GM10266 (cell line): ENCODE measurements around the gene RCAN2.

ENCODE experiments used
- DNase-seq: peaks from one replicate; pipeline ENCODE4 v3.0.0; 2012; ENCODE audit errors: extremely low spot score
- CTCF ChIP-seq: IDR thresholded peaks from 2 replicates; pipeline ENCODE4 v1.5.1; 2012; ENCODE audit warnings: mild to moderate bottlenecking, low read depth; ENCODE audit not compliant: control insufficient read depth, insufficient read depth; ENCODE audit errors: missing control alignments

RCAN2 gene

GRCh38 chr6:46287043-46287442 is 204.2 kb downstream of the RCAN2 start:
- no peak for TF ChIP-seq CTCF
- DNase-seq = no peak

- no peak for DNase-seq
- TF ChIP-seq CTCF = no peak
These were observed 206.8 kb downstream of the RCAN2 start for GRCh38 chr6:46284475-46284874.

GRCh38 chr6:46281110-46281509 is 210.1 kb downstream of the RCAN2 start:
- no peak for TF ChIP-seq CTCF

GRCh38 chr6:46279874-46280273 is 211.4 kb downstream of the RCAN2 start:
- no peak for DNase-seq
- TF ChIP-seq CTCF = no peak

More at GRCh38 chr6:46281110-46281509, 210.1 kb downstream of the RCAN2 start:
- DNase-seq = no peak

- no peak for TF ChIP-seq CTCF
These were observed 214.6 kb downstream of the RCAN2 start for GRCh38 chr6:46276576-46277142.

GRCh38 chr6:46274502-46274901 is 216.7 kb downstream of the RCAN2 start:
- no peak for TF ChIP-seq CTCF
- DNase-seq = no peak

More at GRCh38 chr6:46276576-46277142, 214.6 kb downstream of the RCAN2 start:
- DNase-seq = no peak

GRCh38 chr6:46273911-46274310 is 217.3 kb downstream of the RCAN2 start:
- TF ChIP-seq CTCF = no peak
- no peak for DNase-seq
